Fibroblast of pulmonary artery (primary cell): ENCODE data around the gene ARL5C.

Experiments used
- DNase-seq: peaks from one replicate; pipeline ENCODE4 v3.0.0-alpha.2; 2010; ENCODE audit warnings: low read depth
- H3K4me3 ChIP-seq: replicated peaks from 2 replicates; pipeline ENCODE4 v1.5.1; 2011; ENCODE audit warnings: low read depth, mild to moderate bottlenecking, control low read depth, low read length, moderate library complexity
- TF ChIP-seq, protein P1 (sequence below): IDR thresholded peaks from 2 replicates; pipeline ENCODE4 v1.5.1; 2011; ENCODE audit warnings: mild to moderate bottlenecking, control low read depth, low read length, inconsistent platforms; ENCODE audit errors: missing control alignments

Gene ARL5C

DNA sequence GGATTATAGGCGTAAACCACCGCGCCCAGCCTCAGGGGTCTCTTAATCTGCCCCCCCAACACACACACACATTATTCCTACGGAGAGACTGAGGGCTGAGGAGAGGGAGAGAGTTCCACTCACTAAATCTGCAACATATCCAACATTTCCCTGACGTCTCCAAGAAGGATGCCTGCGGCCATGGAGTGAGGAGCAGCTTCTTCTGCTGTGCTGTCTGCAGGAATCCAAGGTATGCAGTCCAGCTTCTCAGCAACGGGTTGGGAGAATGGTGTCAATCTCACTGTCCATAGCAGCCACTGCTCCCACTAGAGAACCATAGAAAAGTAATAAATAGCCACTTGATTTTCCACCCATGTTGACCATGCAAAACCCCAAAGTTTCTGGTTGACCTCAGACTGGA lies 9.5 kb downstream of the ARL5C start:
- TF ChIP-seq, protein P1, sequence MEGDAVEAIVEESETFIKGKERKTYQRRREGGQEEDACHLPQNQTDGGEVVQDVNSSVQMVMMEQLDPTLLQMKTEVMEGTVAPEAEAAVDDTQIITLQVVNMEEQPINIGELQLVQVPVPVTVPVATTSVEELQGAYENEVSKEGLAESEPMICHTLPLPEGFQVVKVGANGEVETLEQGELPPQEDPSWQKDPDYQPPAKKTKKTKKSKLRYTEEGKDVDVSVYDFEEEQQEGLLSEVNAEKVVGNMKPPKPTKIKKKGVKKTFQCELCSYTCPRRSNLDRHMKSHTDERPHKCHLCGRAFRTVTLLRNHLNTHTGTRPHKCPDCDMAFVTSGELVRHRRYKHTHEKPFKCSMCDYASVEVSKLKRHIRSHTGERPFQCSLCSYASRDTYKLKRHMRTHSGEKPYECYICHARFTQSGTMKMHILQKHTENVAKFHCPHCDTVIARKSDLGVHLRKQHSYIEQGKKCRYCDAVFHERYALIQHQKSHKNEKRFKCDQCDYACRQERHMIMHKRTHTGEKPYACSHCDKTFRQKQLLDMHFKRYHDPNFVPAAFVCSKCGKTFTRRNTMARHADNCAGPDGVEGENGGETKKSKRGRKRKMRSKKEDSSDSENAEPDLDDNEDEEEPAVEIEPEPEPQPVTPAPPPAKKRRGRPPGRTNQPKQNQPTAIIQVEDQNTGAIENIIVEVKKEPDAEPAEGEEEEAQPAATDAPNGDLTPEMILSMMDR, result no peak
- H3K4me3 ChIP-seq, result no peak overlapping the region
- DNase-seq, result peak; percentile 13

DNA sequence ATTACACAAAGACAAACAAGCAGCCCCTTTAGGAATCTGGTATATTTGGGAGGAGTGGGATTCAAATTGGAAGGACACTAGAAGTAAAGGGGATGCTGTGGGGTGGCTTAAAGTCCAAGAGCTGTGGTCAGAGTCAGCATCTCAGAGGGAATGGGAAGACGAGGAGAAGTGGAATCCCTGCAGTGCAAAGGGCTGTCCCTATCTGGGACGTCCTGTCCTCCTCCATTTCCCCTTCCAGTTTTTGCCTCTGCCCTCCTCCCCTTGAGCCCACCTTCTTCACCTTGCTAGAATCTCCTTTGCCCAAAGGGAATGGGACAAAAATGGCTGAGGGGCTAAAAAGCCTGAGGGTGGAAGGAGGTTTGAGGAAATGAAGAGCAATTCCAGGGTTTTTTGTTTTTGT lies 10.3 kb downstream of the ARL5C start:
- DNase-seq, result no peak
- TF ChIP-seq, protein P1, result no peak
- no peak overlapping the region for H3K4me3 ChIP-seq

DNA sequence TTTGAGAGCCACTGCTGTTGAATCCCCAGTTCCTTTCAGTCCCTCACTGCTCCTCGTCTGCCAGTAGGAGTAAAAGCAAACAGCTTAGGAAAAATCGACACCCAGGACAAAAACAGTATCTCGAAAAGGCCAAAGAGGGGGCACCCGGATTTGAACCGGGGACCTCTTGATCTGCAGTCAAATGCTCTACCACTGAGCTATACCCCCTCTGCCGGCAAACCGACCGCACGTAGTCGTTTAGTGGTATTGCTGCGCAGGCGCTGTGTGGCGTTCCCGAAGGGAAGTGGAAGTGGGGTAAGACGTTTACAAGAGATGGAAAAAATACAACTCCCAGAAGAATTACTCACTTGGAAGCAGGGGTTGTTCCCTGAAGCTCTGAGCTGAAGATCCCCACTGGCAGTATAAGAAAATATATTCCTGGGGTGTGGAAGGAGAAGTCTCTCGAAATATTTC lies 12.3 kb downstream of the ARL5C start:
- H3K4me3 ChIP-seq, result peak overlapping the region; percentile 95
- TF ChIP-seq, protein P1, result peak; percentile 25
- DNase-seq, result peak; percentile 90

DNA sequence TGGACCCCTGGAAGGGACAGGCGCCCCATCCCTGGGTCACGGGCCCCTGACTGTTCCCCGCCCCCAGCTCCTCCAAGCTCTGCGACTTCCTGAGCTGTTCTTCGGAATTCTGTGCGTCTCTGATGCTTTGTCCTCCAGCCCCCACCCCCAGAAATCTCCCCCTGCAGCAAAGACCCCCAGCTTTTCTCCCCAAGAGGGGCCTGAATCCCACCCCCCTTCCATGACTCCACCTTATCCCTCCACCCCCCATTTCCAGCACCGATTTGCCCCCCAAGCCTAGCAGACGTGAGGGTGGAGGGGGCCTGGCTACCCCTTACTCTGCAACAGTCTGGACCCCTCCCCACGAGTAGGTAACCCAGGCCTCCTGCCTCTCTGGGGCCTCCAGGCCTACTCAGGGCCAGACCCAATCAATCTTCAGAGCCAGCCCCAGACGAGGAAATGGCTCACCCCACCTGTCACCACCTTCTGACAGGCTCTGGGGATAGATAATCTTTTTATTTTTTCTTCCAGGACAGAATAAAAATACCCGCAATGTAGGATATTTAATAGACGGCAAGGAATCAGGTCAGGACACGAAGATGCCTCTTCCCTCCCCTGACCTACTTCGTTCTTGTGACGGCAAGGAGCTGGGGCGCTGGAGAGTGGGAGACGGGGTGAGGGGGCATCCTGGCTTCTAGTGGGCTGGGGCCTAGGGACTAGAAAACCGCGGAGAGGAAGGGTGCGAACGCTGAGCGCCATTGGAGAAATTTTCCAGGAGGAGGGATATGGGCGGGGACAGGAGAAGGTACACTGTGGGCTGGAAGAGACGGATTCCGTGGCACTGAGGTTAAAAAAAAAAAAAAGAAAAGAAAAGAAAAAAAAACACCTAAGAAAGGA lies 13.8 kb downstream of the ARL5C start:
- TF ChIP-seq, protein P1, result no peak
- DNase-seq, result no peak
- peak overlapping the region; percentile 95 for H3K4me3 ChIP-seq

DNA sequence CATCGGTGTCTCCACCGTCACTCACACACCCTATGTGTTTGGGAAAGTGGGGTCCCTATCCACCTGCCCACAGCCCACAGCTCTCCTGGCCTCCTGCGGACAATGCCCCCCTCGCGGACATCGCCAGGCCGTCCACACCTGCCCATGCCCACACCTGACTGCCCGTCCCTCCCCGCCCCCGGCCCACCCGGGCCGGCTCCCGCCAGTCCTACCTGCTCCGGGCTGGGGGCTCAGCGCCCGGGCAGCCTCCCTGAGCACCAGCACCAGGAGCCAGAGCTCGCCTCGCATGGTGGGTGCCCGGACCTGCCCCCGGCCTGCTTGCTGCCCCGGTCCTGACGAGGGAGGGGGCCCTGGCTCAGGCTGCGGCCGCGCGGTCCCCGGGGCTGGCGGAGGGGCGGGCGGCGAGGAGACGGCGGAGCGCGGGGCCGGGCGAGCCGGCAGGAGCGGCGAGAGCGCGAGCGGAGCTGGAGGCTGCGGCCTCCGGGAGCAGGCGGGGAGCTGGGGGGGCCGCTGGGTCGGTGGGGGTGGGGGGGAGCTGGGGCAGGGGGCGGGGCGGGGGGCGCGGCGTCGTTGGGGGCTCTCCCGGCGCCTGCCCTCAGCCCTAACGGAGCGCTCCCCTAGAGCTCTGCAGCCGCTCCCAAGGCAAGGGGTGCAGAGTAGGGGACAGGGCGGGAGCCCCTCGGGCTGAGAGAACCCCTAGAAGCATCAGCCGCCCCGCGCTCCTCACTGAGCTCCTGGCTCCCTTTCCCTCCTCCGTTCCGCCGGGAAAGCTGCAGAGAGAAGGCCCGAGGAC lies 14.6 kb downstream of the ARL5C start, which contains the start of gene PLXDC1:
PLXDC1 (minus strand) TSS at position 488 of the 793 bp plus-strand sequence; CDS start at position 288, 200 bp downstream.
- peak within 1 kb of the TSS; percentile 95 for H3K4me3 ChIP-seq
- no peak for DNase-seq
- TF ChIP-seq, protein P1, result no peak

DNA sequence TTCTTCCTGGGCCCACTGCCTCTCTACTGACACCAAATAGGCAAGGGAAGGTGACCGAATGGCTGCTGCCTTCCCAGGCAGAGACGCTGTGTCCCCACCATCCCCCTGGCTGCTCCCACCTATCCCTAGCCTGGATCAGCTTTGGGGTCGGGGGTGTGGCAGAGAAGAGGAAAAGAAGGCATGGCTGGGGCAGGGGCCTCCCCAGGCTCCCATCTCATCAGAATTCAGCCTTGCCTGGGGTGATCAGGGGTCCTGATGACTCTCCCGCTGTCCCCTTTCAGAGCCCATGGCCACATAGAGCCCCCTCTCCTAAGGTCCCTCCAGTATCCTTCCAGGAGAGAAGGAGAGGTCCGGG lies 15.2 kb downstream of the ARL5C start:
- TF ChIP-seq, protein P1, result no peak
- DNase-seq, result no peak
- H3K4me3 ChIP-seq, result no peak overlapping the region
